ENCODE measurements around the gene RAB35. TPM values are rescaled to one million over a fixed set of nuclear protein-coding genes. Genes with fewer than 3 reads are reported as not detected.

The RAB35 gene
- total RNA-seq, 1 donor from 2014 or later, result 34.8 TPM

DNA sequence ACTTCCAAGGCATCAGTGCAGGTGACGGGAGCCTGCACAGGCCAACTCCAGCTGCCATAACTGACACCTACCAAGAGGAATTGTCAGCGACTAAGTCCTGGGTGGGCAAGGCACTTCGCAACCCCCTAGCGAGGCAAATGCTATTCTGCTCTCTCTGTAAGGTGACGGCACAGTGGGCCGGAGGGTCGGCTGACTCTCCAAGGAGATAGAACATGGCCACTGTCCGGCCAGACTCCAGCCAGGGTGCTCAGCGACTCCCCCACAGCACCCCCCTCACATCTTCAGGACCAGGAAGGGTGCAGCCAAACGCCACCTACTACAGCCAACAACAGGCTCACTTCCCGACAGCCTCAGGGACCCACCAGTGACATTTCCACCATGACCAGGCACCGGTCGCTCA is 13.2 kb downstream of the RAB35 start:
- DNase-seq, result no peak

- DNase-seq, result no peak
These were observed 13.6 kb downstream of the RAB35 start for GRCh38 chr12:120103044-120103338.

- DNase-seq, result no peak
These were observed 14.1 kb downstream of the RAB35 start for GRCh38 chr12:120102189-120103043.

- no peak for DNase-seq
These were observed 14.9 kb downstream of the RAB35 start for GRCh38 chr12:120101617-120102016.

- DNase-seq, result no peak
These were observed 15.4 kb downstream of the RAB35 start for GRCh38 chr12:120101182-120101581.

DNA sequence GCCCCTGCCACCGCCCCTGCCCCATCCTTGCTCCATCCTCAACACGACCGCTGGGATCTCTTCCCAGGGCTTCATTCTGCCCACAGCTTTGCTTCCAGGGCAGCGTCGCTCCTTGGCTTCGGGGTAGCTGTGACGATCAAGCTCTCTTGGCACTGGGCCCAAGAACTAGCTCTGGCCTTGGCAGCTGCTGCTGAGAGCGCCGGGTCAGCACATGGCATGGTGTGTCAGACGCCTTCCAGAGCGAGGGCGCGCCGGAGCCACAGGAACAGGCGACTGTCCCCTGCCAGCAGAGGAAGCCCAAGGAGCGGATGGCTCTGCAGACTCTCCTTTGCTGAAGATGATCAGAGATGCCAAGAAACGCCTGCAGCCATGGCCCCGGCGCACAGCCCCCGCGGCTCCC is 15.9 kb downstream of the RAB35 start:
- DNase-seq, result peak; percentile 70

GRCh38 chr12:120099738-120100137 is 16.8 kb downstream of the RAB35 start:
- no peak for DNase-seq

- no peak for DNase-seq
These were observed 17.6 kb downstream of the RAB35 start for GRCh38 chr12:120098756-120099470.

GRCh38 chr12:120096671-120097202 is 19.8 kb downstream of the RAB35 start:
- DNase-seq, result no peak

DNA sequence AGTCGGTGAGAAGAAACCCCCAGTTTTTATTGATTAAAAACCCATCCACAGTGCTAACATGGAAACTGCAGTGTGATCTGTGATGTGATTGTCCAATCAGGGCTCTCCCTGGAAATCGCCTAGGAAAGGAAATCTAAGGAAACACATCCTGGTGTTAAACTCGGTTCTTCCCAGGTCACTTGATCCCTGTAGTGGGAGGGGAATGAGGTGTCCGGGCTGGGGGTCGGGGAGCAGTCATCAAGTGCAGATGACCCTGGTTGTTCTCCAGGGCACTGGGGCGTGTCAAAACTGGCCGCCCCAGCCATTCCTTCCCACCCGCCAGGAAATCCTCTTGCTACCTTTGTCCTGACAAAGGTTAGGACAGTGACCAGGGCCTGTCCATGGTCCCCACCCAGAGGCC is 20.8 kb downstream of the RAB35 start:
- no peak for DNase-seq

DNA sequence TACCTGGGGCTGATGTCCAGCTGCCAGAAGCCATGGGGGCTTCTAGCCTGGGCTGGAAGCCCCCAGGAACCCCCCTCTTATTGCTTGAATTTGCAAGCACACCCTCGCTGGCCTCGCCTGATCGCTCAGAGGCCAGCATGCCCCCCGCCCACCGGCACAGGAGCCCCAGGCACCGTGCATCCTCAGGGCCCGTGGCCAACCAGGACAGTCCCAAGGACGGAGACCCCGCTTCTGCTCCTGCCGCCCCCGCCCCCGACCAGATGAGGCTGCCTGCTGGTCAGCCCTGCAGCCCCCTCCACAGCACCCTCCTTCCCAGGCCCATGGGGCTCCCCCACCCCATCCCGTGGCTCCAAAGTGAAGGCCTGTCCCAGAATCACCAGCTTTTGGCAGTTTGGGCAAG is 21.2 kb downstream of the RAB35 start:
- DNase-seq, result no peak

- DNase-seq, result no peak
These were observed 22.1 kb downstream of the RAB35 start for GRCh38 chr12:120094485-120094884.

- no peak for DNase-seq
These were observed 22.8 kb downstream of the RAB35 start for GRCh38 chr12:120093592-120094355.

- DNase-seq, result no peak
These were observed 23.3 kb downstream of the RAB35 start for GRCh38 chr12:120093336-120093591.

DNA sequence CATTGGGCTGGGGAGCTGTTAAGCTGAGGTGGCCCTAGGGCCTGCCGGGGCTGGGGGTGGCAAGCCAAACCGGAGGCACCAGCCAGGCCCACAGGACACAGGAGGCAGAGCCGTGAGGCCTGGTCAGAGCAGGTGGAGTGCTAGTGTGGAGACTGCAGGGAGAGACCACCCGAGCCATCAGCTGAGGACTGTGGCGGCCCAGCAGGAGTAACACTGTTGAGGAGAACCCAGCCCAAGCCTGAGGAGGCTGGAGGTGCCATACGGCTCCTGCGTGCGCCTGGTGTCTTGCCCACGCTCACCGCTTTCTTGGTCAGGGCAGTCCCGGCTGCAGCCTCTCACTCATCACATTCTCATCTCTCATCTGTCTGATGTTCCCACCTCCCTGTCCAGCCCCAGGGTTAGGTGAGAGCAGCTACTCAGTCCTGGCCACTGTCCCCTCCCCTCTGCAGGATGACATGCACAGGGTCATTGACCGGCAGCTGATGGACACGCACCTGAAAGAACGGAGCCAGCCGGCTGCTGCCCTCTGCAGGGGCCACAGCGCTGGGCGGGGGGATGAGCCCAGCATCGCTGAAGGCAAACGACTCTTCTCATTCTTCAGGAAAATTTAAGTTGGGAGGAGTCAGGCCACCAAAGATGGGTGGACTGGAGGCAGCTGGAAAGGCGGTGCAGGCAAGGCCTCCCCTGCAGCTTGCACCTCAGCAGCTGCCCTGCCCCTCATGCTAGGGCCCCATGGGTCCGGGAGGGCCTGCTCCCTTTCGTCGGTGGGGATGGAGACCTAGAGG is 23.8 kb downstream of the RAB35 start:
- DNase-seq, result no peak

- DNase-seq, result no peak
These were observed 25.0 kb downstream of the RAB35 start for GRCh38 chr12:120091371-120092090.

- no peak for DNase-seq
These were observed 25.8 kb downstream of the RAB35 start for GRCh38 chr12:120090626-120091295.

- no peak for DNase-seq
These were observed 26.3 kb downstream of the RAB35 start for GRCh38 chr12:120090206-120090605.

DNA sequence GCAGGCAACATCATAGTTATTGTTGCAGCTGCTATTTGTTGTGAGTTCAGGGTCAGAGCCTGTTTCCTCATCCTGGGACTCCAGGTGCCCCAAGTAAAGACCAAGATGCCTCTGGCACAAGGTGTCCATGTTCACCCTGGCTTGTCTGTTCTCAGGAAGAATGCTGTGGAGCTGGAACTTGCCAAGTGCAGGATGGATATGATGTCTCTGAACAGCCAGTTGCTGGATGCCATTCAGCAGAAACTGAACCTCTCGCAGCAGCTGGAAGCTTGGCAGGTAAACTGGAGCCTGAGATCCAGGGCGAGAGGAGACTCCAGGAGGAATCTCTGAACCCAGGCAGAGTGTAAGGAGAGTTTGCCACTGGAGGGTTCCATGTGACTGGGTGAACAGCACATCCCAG is 26.8 kb downstream of the RAB35 start:
- DNase-seq, result no peak

DNA sequence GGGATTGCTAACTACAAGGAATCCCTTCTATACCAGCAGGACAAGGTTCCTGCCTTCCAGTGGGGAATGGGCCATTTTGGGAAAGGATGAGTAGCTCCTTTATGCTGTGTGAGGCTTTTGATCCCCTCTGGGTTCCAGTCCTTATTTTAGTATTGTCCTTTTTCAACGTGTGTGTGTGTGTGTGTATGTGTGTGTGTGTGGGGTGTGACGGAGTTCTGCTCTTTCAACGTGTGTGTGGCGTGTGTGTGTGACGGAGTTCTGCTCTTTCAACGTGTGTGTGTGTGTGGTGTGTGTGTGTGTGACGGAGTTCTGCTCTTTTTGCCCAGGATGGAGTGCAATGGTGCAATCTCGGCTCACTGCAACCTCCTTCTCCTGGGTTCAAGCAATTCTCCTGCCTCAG is 27.4 kb downstream of the RAB35 start:
- DNase-seq, result no peak
